ENCODE measurements around the gene PEAK3. TPM values are rescaled to one million over a fixed set of nuclear protein-coding genes. Genes with fewer than 3 reads are reported as not detected.

The PEAK3 gene
- total and polyA plus RNA-seq, 9 of the 15 experiments (the other 6 are each of a cell fraction or from before 2014, with no cell fraction given): 0.07 to 0.40 TPM; not detected in 7

DNA sequence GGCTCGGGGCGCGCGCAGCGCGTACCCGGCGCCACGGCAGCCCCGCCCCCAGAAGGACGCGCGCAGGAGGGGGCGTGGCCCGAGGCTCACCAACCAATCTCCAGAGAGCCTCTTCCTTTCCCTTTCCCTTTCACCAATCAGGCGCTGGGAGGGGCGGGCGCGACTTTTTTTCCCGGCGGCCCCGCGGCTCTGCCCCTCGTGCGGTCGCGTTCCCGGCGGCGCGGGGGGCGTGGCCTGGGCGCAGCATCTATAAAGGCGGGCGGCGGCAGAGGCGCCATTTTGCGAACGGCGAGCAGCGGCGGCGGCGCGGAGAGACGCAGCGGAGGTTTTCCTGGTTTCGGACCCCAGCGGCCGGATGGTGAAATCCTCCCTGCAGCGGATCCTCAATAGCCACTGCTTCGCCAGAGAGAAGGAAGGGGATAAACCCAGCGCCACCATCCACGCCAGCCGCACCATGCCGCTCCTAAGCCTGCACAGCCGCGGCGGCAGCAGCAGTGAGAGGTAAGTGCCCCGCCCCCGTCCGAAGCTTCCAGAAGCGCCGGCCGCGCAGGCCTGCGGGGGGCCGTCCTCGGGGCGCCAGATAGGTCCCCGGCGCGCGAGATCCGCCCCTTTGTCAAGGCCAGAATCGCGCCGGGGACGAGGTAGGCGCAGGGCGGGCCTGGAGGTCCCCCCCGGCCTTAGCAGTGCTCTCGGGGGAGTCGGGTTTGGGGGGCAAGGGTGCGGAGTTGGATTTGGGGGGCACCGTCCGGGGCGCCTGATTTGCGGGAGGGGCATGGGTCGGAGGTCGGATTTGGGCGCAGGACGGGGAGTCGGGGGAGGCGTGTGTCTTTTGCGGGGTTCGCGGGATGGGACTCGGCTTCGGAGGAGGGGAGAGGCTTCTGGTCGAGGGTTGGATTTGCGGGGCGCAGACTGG is 12.5 kb downstream of the PEAK3 start (continued):
- TF ChIP-seq PHF20 (IDR thresholded peaks at IDR 0.05; ENCODE audit: partially characterized antibody) (no peak), HMG20B (CRISPR knock-in tag; IDR thresholded peaks at IDR 0.05) (no peak), ZNF224 (CRISPR knock-in tag; IDR thresholded peaks at IDR 0.05) (no peak), ZNF79 (CRISPR knock-in tag; IDR thresholded peaks at IDR 0.05; ENCODE audit: low read depth) (no peak), EP300 (IDR thresholded peaks at IDR 0.05; ENCODE audit: low read length) (no peak; the same call in 1 of the 2 replicates)
- TF ChIP-seq, protein P1, sequence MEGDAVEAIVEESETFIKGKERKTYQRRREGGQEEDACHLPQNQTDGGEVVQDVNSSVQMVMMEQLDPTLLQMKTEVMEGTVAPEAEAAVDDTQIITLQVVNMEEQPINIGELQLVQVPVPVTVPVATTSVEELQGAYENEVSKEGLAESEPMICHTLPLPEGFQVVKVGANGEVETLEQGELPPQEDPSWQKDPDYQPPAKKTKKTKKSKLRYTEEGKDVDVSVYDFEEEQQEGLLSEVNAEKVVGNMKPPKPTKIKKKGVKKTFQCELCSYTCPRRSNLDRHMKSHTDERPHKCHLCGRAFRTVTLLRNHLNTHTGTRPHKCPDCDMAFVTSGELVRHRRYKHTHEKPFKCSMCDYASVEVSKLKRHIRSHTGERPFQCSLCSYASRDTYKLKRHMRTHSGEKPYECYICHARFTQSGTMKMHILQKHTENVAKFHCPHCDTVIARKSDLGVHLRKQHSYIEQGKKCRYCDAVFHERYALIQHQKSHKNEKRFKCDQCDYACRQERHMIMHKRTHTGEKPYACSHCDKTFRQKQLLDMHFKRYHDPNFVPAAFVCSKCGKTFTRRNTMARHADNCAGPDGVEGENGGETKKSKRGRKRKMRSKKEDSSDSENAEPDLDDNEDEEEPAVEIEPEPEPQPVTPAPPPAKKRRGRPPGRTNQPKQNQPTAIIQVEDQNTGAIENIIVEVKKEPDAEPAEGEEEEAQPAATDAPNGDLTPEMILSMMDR (IDR thresholded peaks at IDR 0.05 in 2 of 3, conservative IDR thresholded peaks at IDR 0.05 in 1 of 3; ENCODE audit: insufficient read depth in 2 of 3, low read depth in 1 of 3, low read length in 3 of 3): peak in 1 of 3 experiments; percentile 21; a peak in 2 of 6 replicates

DNA sequence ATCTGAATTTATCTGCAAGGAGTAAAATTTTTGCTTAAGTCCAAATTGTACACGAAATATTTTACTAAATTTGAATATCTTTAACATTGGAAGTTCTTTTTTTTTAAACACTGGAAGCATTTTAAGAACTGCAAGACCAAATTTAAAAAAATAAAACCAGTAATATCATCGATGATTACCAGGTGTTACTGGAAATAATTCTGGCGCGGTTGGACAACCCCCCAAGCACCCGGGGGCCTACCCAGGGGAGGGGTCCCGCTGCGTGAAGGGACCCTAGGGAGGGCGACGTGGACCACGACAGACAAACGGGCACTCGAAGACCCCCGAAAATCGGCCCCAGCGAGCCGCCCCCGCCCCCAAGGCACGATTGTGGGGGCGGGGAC is 13.1 kb downstream of the PEAK3 start:
- no TSS peak for BruUV-seq (replicated peaks)
- ChIA-PET POLR2A (interaction anchor here (4.1 kb wide), 1 partner anchor 20 kb away, joined by 18 read pairs; no protein-coding TSS in a partner anchor), CTCF (ENCODE audit: low intra/inter-chr PET ratio) (no interaction called here)
- no peak for ATAC-seq
- H4K20me1 ChIP-seq (replicated peaks; ENCODE audit: control insufficient read depth, insufficient read depth, low read length): peaks cover 41% of the 10 kb centered on the region
- H3K4me1 ChIP-seq (replicated peaks in 1 of 2; ENCODE audit: control insufficient read depth in 2 of 2, insufficient read depth in 2 of 2, low read length in 2 of 2): peaks cover 19 to 70% of the 10 kb centered on the region in 2 experiments
- H3K9ac ChIP-seq (ENCODE audit: insufficient read depth in 1 of 2, low read depth in 2 of 2, low read length in 2 of 2): peak overlapping the region; percentile 79 to 90
- H3K9me1 ChIP-seq (ENCODE audit: control insufficient read depth, insufficient read depth, low read length): peaks cover under 1% of the 10 kb centered on the region
- H3K27me3 ChIP-seq (ENCODE audit: control insufficient read depth in 2 of 2, insufficient read depth in 2 of 2, low read length in 2 of 2): no peaks in the 10 kb centered on the region
- no peaks in the 10 kb centered on the region for H3K9me3 ChIP-seq (replicated peaks; ENCODE audit: control insufficient read depth, insufficient read depth, low read depth, low read length)
- peak overlapping the region; percentile 91 for H3K4me3 ChIP-seq
- peaks cover 27% of the 10 kb centered on the region; the same call in 2 of the 3 replicates for H3K36me3 ChIP-seq (ENCODE audit: control insufficient read depth, insufficient read depth, low read length)
- in situ Hi-C loops (cut with MboI) (no loop called here), intact Hi-C loops (cut with micrococcal nuclease) (loop anchor here (10.0 kb wide), 1 partner anchor 104 kb away; the partner anchor contains the start of gene DOT1L)
- H3K27ac ChIP-seq (ENCODE audit: extremely low read depth, low read depth, low read length): peak overlapping the region; percentile 86
- WGBS (ENCODE audit: insufficient coverage, low coverage, missing lambda C conversion rate): 0% methylated on average over 18 of the region's 19 CpGs
- DNase-seq (ENCODE audit: extremely low read depth in 1 of 4, low spot score in 3 of 4): no peak
- peak overlapping the region; percentile 82 for H2AFZ ChIP-seq (ENCODE audit: low read depth, low read length)
- H3K79me2 ChIP-seq (ENCODE audit: control insufficient read depth, insufficient read depth, low read length): peaks cover 55% of the 10 kb centered on the region
- peak overlapping the region; percentile 69 for H3K4me2 ChIP-seq (ENCODE audit: insufficient read depth, low read length)
- FAIRE-seq: no peak
- TF ChIP-seq XRCC3 (IDR thresholded peaks at IDR 0.05): no peak
- 0 out of 2 replicates have a peak, but pooled peaks have one; percentile 24 for TF ChIP-seq SMARCA4 (IDR thresholded peaks at IDR 0.05)
- 0 out of 2 replicates have a peak, but pooled peaks have one; percentile 24 for TF ChIP-seq KLF6 (CRISPR knock-in tag; IDR thresholded peaks at IDR 0.05; ENCODE audit: borderline replicate concordance)
- peak; percentile 31; the same call in 1 of the 2 replicates for TF ChIP-seq GATAD2A (IDR thresholded peaks at IDR 0.05)
- TF ChIP-seq GATAD2B (IDR thresholded peaks at IDR 0.05; ENCODE audit: borderline replicate concordance): 0 out of 2 replicates have a peak, but pooled peaks have one; percentile 53
- no peak for TF ChIP-seq FIP1L1 (IDR thresholded peaks at IDR 0.05; ENCODE audit: low read depth, low read length, poor library complexity, severe bottlenecking)
- TF ChIP-seq, protein P2, sequence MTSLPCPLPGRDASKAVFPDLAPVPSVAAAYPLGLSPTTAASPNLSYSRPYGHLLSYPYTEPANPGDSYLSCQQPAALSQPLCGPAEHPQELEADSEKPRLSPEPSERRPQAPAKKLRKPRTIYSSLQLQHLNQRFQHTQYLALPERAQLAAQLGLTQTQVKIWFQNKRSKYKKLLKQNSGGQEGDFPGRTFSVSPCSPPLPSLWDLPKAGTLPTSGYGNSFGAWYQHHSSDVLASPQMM (CRISPR knock-in tag; IDR thresholded peaks at IDR 0.05): no peak
- no peak for TF ChIP-seq CC2D1A (IDR thresholded peaks at IDR 0.05)
- peak; percentile 93 for TF ChIP-seq ZBTB7A (IDR thresholded peaks at IDR 0.05; ENCODE audit: borderline replicate concordance, control insufficient read depth, low read depth, low read length)
- TF ChIP-seq, protein P3, sequence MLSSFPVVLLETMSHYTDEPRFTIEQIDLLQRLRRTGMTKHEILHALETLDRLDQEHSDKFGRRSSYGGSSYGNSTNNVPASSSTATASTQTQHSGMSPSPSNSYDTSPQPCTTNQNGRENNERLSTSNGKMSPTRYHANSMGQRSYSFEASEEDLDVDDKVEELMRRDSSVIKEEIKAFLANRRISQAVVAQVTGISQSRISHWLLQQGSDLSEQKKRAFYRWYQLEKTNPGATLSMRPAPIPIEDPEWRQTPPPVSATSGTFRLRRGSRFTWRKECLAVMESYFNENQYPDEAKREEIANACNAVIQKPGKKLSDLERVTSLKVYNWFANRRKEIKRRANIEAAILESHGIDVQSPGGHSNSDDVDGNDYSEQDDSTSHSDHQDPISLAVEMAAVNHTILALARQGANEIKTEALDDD (IDR thresholded peaks at IDR 0.05): no peak
- TF ChIP-seq HMGN3 (IDR thresholded peaks at IDR 0.05; ENCODE audit: borderline replicate concordance, extremely low read depth, insufficient read length, low read depth, low read length): peak; percentile 67
- 0 out of 2 replicates have a peak, but pooled peaks have one; percentile 5 for TF ChIP-seq MXI1 (IDR thresholded peaks at IDR 0.05; ENCODE audit: low read depth, low read length)
